ENCODE data around the gene PIK3IP1. TPM values are rescaled to one million over a fixed set of nuclear protein-coding genes. Genes with fewer than 3 reads are reported as not detected.

The PIK3IP1 gene
- total and polyA plus RNA-seq, 9 of the 15 experiments (the other 6 are each of a cell fraction or from before 2014, with no cell fraction given) = 0.11 to 1.3 (median 0.77) TPM

GRCh38 chr22:31253949-31254348 lies 38.3 kb downstream of the PIK3IP1 start:
- no peak overlapping the region for H3K4me3 ChIP-seq
- H3K36me3 ChIP-seq (ENCODE audit: control insufficient read depth, insufficient read depth, low read length) = peaks cover 11% of the 10 kb centered on the region; the same call in 2 of the 3 replicates
- ATAC-seq (no peak), DNase-seq (ENCODE audit: extremely low read depth in 1 of 4, low spot score in 3 of 4) (no peak), FAIRE-seq (no peak)
- in situ Hi-C loops (cut with MboI) (no loop called here), intact Hi-C loops (cut with micrococcal nuclease) (no loop called here)
- H3K9me1 ChIP-seq (ENCODE audit: control insufficient read depth, insufficient read depth, low read length) = no peaks in the 10 kb centered on the region
- no peaks in the 10 kb centered on the region for H3K9me3 ChIP-seq (replicated peaks; ENCODE audit: control insufficient read depth, insufficient read depth, low read depth, low read length)
- H3K27ac ChIP-seq (ENCODE audit: extremely low read depth, low read depth, low read length) = no peak overlapping the region
- H3K4me2 ChIP-seq (ENCODE audit: insufficient read depth, low read length) = no peak overlapping the region
- ChIA-PET CTCF (ENCODE audit: low intra/inter-chr PET ratio) (no interaction called here), POLR2A (interaction anchor here (0.8 to 1.3 kb wide), 3 partner anchors 9 to 12 kb away, joined by 3 to 4 read pairs (median 4); no protein-coding TSS in a partner anchor)
- H3K79me2 ChIP-seq (ENCODE audit: control insufficient read depth, insufficient read depth, low read length) = no peaks in the 10 kb centered on the region
- 81% methylated on average over 4 of the region's 4 CpGs for WGBS (ENCODE audit: insufficient coverage, low coverage, missing lambda C conversion rate)
- no peaks in the 10 kb centered on the region for H4K20me1 ChIP-seq (replicated peaks; ENCODE audit: control insufficient read depth, insufficient read depth, low read length)
- H3K4me1 ChIP-seq (replicated peaks in 1 of 2; ENCODE audit: control insufficient read depth in 2 of 2, insufficient read depth in 2 of 2, low read length in 2 of 2) = no peaks in the 10 kb centered on the region
- H3K27me3 ChIP-seq (ENCODE audit: control insufficient read depth in 2 of 2, insufficient read depth in 2 of 2, low read length in 2 of 2) = no peaks in the 10 kb centered on the region
- TF ChIP-seq TCF3 (CRISPR knock-in tag; IDR thresholded peaks at IDR 0.05) = no peak
- TF ChIP-seq POLR2AphosphoS2 (IDR thresholded peaks at IDR 0.05; ENCODE audit: low read length) = no peak
- TF ChIP-seq CSDE1 (IDR thresholded peaks at IDR 0.05) = no peak
- no peak for TF ChIP-seq CCAR2 (IDR thresholded peaks at IDR 0.05; ENCODE audit: low read depth, low read length)
- TF ChIP-seq MBD2 (IDR thresholded peaks at IDR 0.05; ENCODE audit: borderline replicate concordance, low read depth) = no peak
- no peak for TF ChIP-seq ZBTB9 (CRISPR knock-in tag; IDR thresholded peaks at IDR 0.05)
- no TSS peak for BruUV-seq (replicated peaks)
- H2AFZ ChIP-seq (ENCODE audit: low read depth, low read length) = no peak overlapping the region
- no peak overlapping the region for H3K9ac ChIP-seq (ENCODE audit: insufficient read depth in 1 of 2, low read depth in 2 of 2, low read length in 2 of 2)
